ENCODE results near the gene QPCT.
"Not testable (repeated sequence)": the region's sequence is repeated elsewhere in the genome, so short reads cannot be mapped to it uniquely, and the experiment has no call there.

The QPCT gene

GRCh38 chr2:37344453-37345361 is at the start of gene QPCT:
QPCT (plus strand) TSS chr2:37344630; CDS start chr2:37344732, 102 bp downstream.
- DNase-seq (ENCODE audit: low spot score), result no peak

- DNase-seq (ENCODE audit: low spot score), result not testable (repeated sequence)
These were observed 49.6 kb upstream of the QPCT start for GRCh38 chr2:37294858-37295257.

GRCh38 chr2:37295469-37296073 is 48.9 kb upstream of the QPCT start:
- no peak for DNase-seq (ENCODE audit: low spot score)

GRCh38 chr2:37297632-37298031 is 46.8 kb upstream of the QPCT start:
- no peak for DNase-seq (ENCODE audit: low spot score)

- no peak for DNase-seq (ENCODE audit: low spot score)
These were observed 44.3 kb upstream of the QPCT start for GRCh38 chr2:37300146-37300545.

GRCh38 chr2:37300578-37300977 is 43.9 kb upstream of the QPCT start:
- no peak for DNase-seq (ENCODE audit: low spot score)

GRCh38 chr2:37301408-37301807 is 43.0 kb upstream of the QPCT start:
- no peak for DNase-seq (ENCODE audit: low spot score)

GRCh38 chr2:37302701-37303252 is 41.7 kb upstream of the QPCT start:
- no peak for DNase-seq (ENCODE audit: low spot score)

GRCh38 chr2:37306024-37306423 is 38.4 kb upstream of the QPCT start:
- DNase-seq (ENCODE audit: low spot score), result no peak

GRCh38 chr2:37307500-37307899 is 36.9 kb upstream of the QPCT start:
- no peak for DNase-seq (ENCODE audit: low spot score)

GRCh38 chr2:37315364-37315763 is 29.1 kb upstream of the QPCT start:
- no peak for DNase-seq (ENCODE audit: low spot score)

- no peak for DNase-seq (ENCODE audit: low spot score)
These were observed 28.2 kb upstream of the QPCT start for GRCh38 chr2:37316181-37316580.

- DNase-seq (ENCODE audit: low spot score), result no peak
These were observed 26.7 kb upstream of the QPCT start for GRCh38 chr2:37317746-37318145.

GRCh38 chr2:37318401-37318800 is 26.0 kb upstream of the QPCT start:
- DNase-seq (ENCODE audit: low spot score), result no peak

- DNase-seq (ENCODE audit: low spot score), result no peak
These were observed 24.4 kb upstream of the QPCT start for GRCh38 chr2:37319754-37320609.

- DNase-seq (ENCODE audit: low spot score), result no peak
These were observed 23.3 kb upstream of the QPCT start for GRCh38 chr2:37321029-37321682.

- DNase-seq (ENCODE audit: low spot score), result no peak
These were observed 22.1 kb upstream of the QPCT start for GRCh38 chr2:37322368-37322767.

GRCh38 chr2:37323176-37323780 is 21.2 kb upstream of the QPCT start:
- DNase-seq (ENCODE audit: low spot score), result no peak

GRCh38 chr2:37323781-37324535 is 20.5 kb upstream of the QPCT start:
- no peak for DNase-seq (ENCODE audit: low spot score)

GRCh38 chr2:37324536-37324785 is 20.0 kb upstream of the QPCT start:
- DNase-seq (ENCODE audit: low spot score), result no peak
